GM21786 (cell line): Measurements from ENCODE around the gene UBASH3A.
"Not testable (repeated sequence)": the region's sequence is repeated elsewhere in the genome, so short reads cannot be mapped to it uniquely, and the experiment has no call there.

Experiments used
- ATAC-seq: cut with Tn5 transposase; IDR thresholded peaks from one replicate; pipeline ENCODE4 v1.9.1; 2021; ENCODE audit not compliant: unreplicated experiment

UBASH3A gene

GRCh38 chr21:42465008-42465802 is 61.5 kb downstream of the UBASH3A start:
- ATAC-seq = no peak

GRCh38 chr21:42465803-42466127 is 62.1 kb downstream of the UBASH3A start:
- ATAC-seq = no peak

GRCh38 chr21:42466700-42467099 is 63.0 kb downstream of the UBASH3A start:
- ATAC-seq = no peak

- ATAC-seq = peak; percentile 42
These were observed 63.7 kb downstream of the UBASH3A start for GRCh38 chr21:42467140-42467983.

- ATAC-seq = no peak
These were observed 64.9 kb downstream of the UBASH3A start for GRCh38 chr21:42468491-42469131.

- ATAC-seq = no peak
These were observed 65.6 kb downstream of the UBASH3A start for GRCh38 chr21:42469272-42469671.

GRCh38 chr21:42469726-42470125 is 66.0 kb downstream of the UBASH3A start:
- ATAC-seq = not testable (repeated sequence)

- ATAC-seq = no peak
These were observed 67.5 kb downstream of the UBASH3A start for GRCh38 chr21:42471206-42471605.

- no peak for ATAC-seq
These were observed 68.1 kb downstream of the UBASH3A start for GRCh38 chr21:42471716-42472330.

GRCh38 chr21:42472521-42472920 is 68.8 kb downstream of the UBASH3A start:
- ATAC-seq = no peak

GRCh38 chr21:42473498-42474042 is 69.9 kb downstream of the UBASH3A start:
- ATAC-seq = no peak

- peak; percentile 64 for ATAC-seq
These were observed 70.5 kb downstream of the UBASH3A start for GRCh38 chr21:42474043-42474831.

GRCh38 chr21:42475036-42475435 is 71.3 kb downstream of the UBASH3A start:
- no peak for ATAC-seq

- ATAC-seq = no peak
These were observed 72.1 kb downstream of the UBASH3A start for GRCh38 chr21:42475526-42476387.

- ATAC-seq = no peak
These were observed 73.0 kb downstream of the UBASH3A start for GRCh38 chr21:42476388-42477331.

GRCh38 chr21:42478504-42478903 is 74.8 kb downstream of the UBASH3A start:
- no peak for ATAC-seq

GRCh38 chr21:42479582-42479981 is 75.9 kb downstream of the UBASH3A start:
- no peak for ATAC-seq

- ATAC-seq = no peak
These were observed 77.0 kb downstream of the UBASH3A start for GRCh38 chr21:42480736-42481135.
